ENCODE measurements around the gene CCDC92. TPM values are rescaled to one million over a fixed set of nuclear protein-coding genes. Genes with fewer than 3 reads are reported as not detected.

The CCDC92 gene
- total and polyA plus RNA-seq, 2 donors (not counting 1 experiment from before 2014, with no cell fraction given) = 26.6 to 36.2 TPM

DNA sequence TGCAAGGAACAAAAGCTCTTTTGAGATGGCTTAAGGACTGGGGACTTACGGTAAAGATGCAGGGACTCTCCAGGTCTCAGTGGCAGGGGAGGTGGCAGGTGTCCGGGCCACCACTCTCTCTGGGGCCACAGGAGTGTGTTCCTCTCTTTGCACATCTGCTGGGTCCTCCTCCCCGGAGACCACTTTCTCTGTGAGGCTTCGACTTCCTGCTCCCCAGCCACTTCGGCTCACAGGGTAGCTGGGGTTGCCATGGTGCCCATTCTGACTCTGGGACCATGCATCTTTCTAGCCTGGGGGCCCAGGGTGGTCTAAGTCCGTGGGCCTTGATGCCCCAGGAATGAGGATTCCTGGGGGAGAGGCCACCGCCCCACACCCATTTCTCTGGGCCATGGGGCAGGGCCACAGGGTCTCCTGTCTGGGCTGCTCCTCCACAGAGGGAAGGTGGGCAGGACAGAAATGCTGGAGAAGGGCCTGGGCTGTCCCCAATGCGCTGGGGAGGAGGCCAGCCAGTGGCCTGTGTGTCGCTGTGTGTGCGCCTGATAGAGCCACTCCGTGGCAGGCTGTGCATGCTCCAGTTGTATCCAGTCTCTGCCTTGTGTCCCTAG is 38.5 kb downstream of the CCDC92 start:
- no peaks in the 10 kb centered on the region for H4K20me1 ChIP-seq (ENCODE audit: control insufficient read depth, insufficient read depth, low read length, poor library complexity, severe bottlenecking)
- intact Hi-C loops (cut with micrococcal nuclease) = no loop called here
- H3K4me3 ChIP-seq (ENCODE audit: control extremely low read depth in 1 of 5, extremely low read depth in 1 of 5, insufficient read depth in 1 of 5, low read depth in 2 of 5, low read length in 4 of 5) = no peak overlapping the region
- H2AFZ ChIP-seq (ENCODE audit: insufficient read depth, low read depth, low read length, poor library complexity, severe bottlenecking) = no peak overlapping the region
- TF ChIP-seq EZH2 (IDR thresholded peaks at IDR 0.05; ENCODE audit: borderline replicate concordance, insufficient read depth, low read depth, low read length, poor library complexity, severe bottlenecking) = no peak
- TF ChIP-seq CTCF (IDR thresholded peaks at IDR 0.05) = no peak
- CTCF ChIA-PET = interaction anchor here (1.1 kb wide), 1 partner anchor 8 kb away, joined by 3 read pairs; no protein-coding TSS in a partner anchor
- Mint-ChIP-seq H3K27me3 (peaks cover 2% of the 10 kb centered on the region), H3K4me3 (no peak overlapping the region), H3K4me1 (peaks cover 25% of the 10 kb centered on the region), H3K9me3 (ENCODE audit: insufficient read depth) (no peaks in the 10 kb centered on the region), H3K27ac (no peak overlapping the region)
- no peak for DNase-seq
- H3K9ac ChIP-seq (ENCODE audit: low read length) = no peak overlapping the region
- 48% methylated on average over 11 of the region's 11 CpGs for WGBS (ENCODE audit: insufficient coverage)
- no peaks in the 10 kb centered on the region for H3K9me3 ChIP-seq (ENCODE audit: control extremely low read depth in 1 of 3, control insufficient read depth in 2 of 3, insufficient read depth in 1 of 3, low read length in 2 of 3)
- H3K27ac ChIP-seq (ENCODE audit: low read length in 2 of 2) = no peak overlapping the region
- POLR2A ChIA-PET = no interaction called here
- no peaks in the 10 kb centered on the region for H3K79me2 ChIP-seq (ENCODE audit: control insufficient read depth, insufficient read depth, low read length)
- no peak overlapping the region for H3K4me2 ChIP-seq (replicated peaks; ENCODE audit: low read depth, low read length, poor library complexity, severe bottlenecking)
- peaks cover 20 to 22% of the 10 kb centered on the region in 2 donors for H3K4me1 ChIP-seq (ENCODE audit: control insufficient read depth in 2 of 2, insufficient read depth in 2 of 2, low read length in 2 of 2)
- H3K27me3 ChIP-seq (replicated peaks in 1 of 4; ENCODE audit: control extremely low read depth in 1 of 4, control insufficient read depth in 3 of 4, insufficient read depth in 4 of 4, low read length in 3 of 4) = no peaks in the 10 kb centered on the region
- H3K36me3 ChIP-seq (replicated peaks in 1 of 2; ENCODE audit: control extremely low read depth in 1 of 2, control insufficient read depth in 1 of 2, extremely low read depth in 1 of 2, insufficient read depth in 2 of 2, low read length in 1 of 2) = peaks cover 0 to 5% of the 10 kb centered on the region in 2 experiments
- ATAC-seq (ENCODE audit: low read depth) = no peak

GRCh38 chr12:123933214-123933613 is 39.4 kb downstream of the CCDC92 start:
- H3K4me3 Mint-ChIP-seq = no peak overlapping the region
- Histone ChIP-seq H3K4me1 (ENCODE audit: control insufficient read depth in 2 of 2, insufficient read depth in 2 of 2, low read length in 2 of 2) (peaks cover 17 to 20% of the 10 kb centered on the region in 2 donors), H3K4me3 (ENCODE audit: control extremely low read depth in 1 of 5, extremely low read depth in 1 of 5, insufficient read depth in 1 of 5, low read depth in 2 of 5, low read length in 4 of 5) (no peak overlapping the region), H4K20me1 (ENCODE audit: control insufficient read depth, insufficient read depth, low read length, poor library complexity, severe bottlenecking) (no peaks in the 10 kb centered on the region), H2AFZ (ENCODE audit: insufficient read depth, low read depth, low read length, poor library complexity, severe bottlenecking) (no peak overlapping the region), H3K9me3 (ENCODE audit: control extremely low read depth in 1 of 3, control insufficient read depth in 2 of 3, insufficient read depth in 1 of 3, low read length in 2 of 3) (no peaks in the 10 kb centered on the region), H3K9ac (ENCODE audit: low read length) (no peak overlapping the region), H3K36me3 (replicated peaks in 1 of 2; ENCODE audit: control extremely low read depth in 1 of 2, control insufficient read depth in 1 of 2, extremely low read depth in 1 of 2, insufficient read depth in 2 of 2, low read length in 1 of 2) (peaks cover 0 to 5% of the 10 kb centered on the region in 2 experiments), H3K79me2 (ENCODE audit: control insufficient read depth, insufficient read depth, low read length) (no peaks in the 10 kb centered on the region), H3K27me3 (replicated peaks in 1 of 4; ENCODE audit: control extremely low read depth in 1 of 4, control insufficient read depth in 3 of 4, insufficient read depth in 4 of 4, low read length in 3 of 4) (no peaks in the 10 kb centered on the region), H3K4me2 (replicated peaks; ENCODE audit: low read depth, low read length, poor library complexity, severe bottlenecking) (no peak overlapping the region), H3K27ac (ENCODE audit: low read length in 2 of 2) (no peak overlapping the region)
- peaks cover 21% of the 10 kb centered on the region for H3K4me1 Mint-ChIP-seq
- ChIA-PET CTCF (no interaction called here), POLR2A (no interaction called here)
- ATAC-seq (ENCODE audit: low read depth) (no peak), DNase-seq (no peak)
- peaks cover 9% of the 10 kb centered on the region for H3K27me3 Mint-ChIP-seq
- no peaks in the 10 kb centered on the region for H3K9me3 Mint-ChIP-seq (ENCODE audit: insufficient read depth)
- 93% methylated on average over 14 of the region's 14 CpGs for whole genome bisulfite sequencing (ENCODE audit: insufficient coverage)
- intact Hi-C loops (cut with micrococcal nuclease) = no loop called here
- no peak overlapping the region for H3K27ac Mint-ChIP-seq
- no peak for TF ChIP-seq EZH2 (IDR thresholded peaks at IDR 0.05; ENCODE audit: borderline replicate concordance, insufficient read depth, low read depth, low read length, poor library complexity, severe bottlenecking)
- TF ChIP-seq CTCF (IDR thresholded peaks at IDR 0.05) = no peak
